NT2/D1 (cell line): ENCODE data around the gene ATP12A.

Experiments used
- DNase-seq: peaks from one replicate; pipeline ENCODE4 v3.0.0-alpha.2; 2011; ENCODE audit warnings: low read depth, low spot score
- H3K27me3 ChIP-seq: 2 replicates; pipeline ENCODE4 v1.6.0; 2011; ENCODE audit warnings: mild to moderate bottlenecking; ENCODE audit not compliant: insufficient read length, insufficient read depth
- H3K36me3 ChIP-seq: 2 replicates; pipeline ENCODE4 v1.6.1; 2011; ENCODE audit warnings: mild to moderate bottlenecking, low read length, mixed read lengths; ENCODE audit not compliant: insufficient read depth, insufficient read length
- H3K4me1 ChIP-seq: 2 replicates; pipeline ENCODE4 v1.5.1; 2011; ENCODE audit not compliant: insufficient read depth, insufficient read length
- H3K4me3 ChIP-seq: 2 replicates; pipeline ENCODE4 v1.5.1; 2011; ENCODE audit warnings: low read depth; ENCODE audit not compliant: insufficient read length
- H3K9ac ChIP-seq: 2 replicates; pipeline ENCODE4 v1.6.0; 2011; ENCODE audit warnings: low read depth; ENCODE audit not compliant: insufficient read length
- H3K9me3 ChIP-seq: 2 replicates; pipeline ENCODE4 v1.5.1; 2011; ENCODE audit warnings: mild to moderate bottlenecking, low read length; ENCODE audit not compliant: insufficient read depth
- SUZ12 ChIP-seq: IDR thresholded peaks from 2 replicates; pipeline ENCODE4 v1.6.1; 2011; ENCODE audit not compliant: insufficient read length, insufficient read depth; ENCODE audit errors: extremely low read depth
- YY1 ChIP-seq: IDR thresholded peaks from 2 replicates; pipeline ENCODE4 v1.6.1; 2011; ENCODE audit not compliant: insufficient read length, insufficient read depth
- ZNF274 ChIP-seq: IDR thresholded peaks from 2 replicates; pipeline ENCODE4 v1.6.1; 2011; ENCODE audit warnings: mild to moderate bottlenecking, low read depth, low read length

Gene ATP12A

GRCh38 chr13:24642219-24642618, 38.0 kb upstream of the ATP12A start:
- H3K4me1 ChIP-seq = no peaks in the 10 kb centered on the region
- no peak for DNase-seq
- no peak for TF ChIP-seq YY1
- TF ChIP-seq SUZ12 = no peak
- no peak for TF ChIP-seq ZNF274
- H3K9me3 ChIP-seq = no peaks in the 10 kb centered on the region
- no peaks in the 10 kb centered on the region for H3K36me3 ChIP-seq
- no peaks in the 10 kb centered on the region for H3K27me3 ChIP-seq
- H3K4me3 ChIP-seq = no peak overlapping the region
- no peak overlapping the region for H3K9ac ChIP-seq

- TF ChIP-seq SUZ12 (no peak), YY1 (no peak), ZNF274 (no peak)
- no peak for DNase-seq
Measured at GRCh38 chr13:24644036-24644435, 36.2 kb upstream of the ATP12A start.

DNA sequence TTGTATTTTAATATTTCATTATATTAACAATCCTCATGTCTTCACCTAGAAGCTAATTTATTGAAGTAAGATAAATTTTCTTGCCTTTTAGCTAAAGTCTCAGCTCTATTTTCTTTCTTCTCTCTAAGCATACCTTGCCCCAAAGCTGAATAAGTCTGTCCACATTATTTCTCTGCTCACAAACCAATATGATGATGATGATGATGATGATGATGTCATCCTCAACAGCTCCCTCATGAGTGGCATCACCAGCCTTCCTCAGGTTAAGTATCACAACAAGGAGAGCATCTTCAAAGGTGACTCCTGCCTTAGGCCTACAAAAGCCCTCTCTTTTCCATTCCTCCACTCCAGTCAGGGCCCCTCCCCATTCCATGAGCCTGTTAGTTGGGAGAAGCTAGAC, 31.9 kb upstream of the ATP12A start:
- Histone ChIP-seq H3K4me1 (no peaks in the 10 kb centered on the region), H3K27me3 (no peaks in the 10 kb centered on the region), H3K4me3 (no peak overlapping the region), H3K9me3 (no peaks in the 10 kb centered on the region), H3K9ac (no peak overlapping the region), H3K36me3 (no peaks in the 10 kb centered on the region)
- TF ChIP-seq SUZ12 (no peak), YY1 (no peak), ZNF274 (no peak)
- no peak for DNase-seq

More at GRCh38 chr13:24644036-24644435, 36.2 kb upstream of the ATP12A start:
- H3K4me1 ChIP-seq = no peaks in the 10 kb centered on the region
- H3K36me3 ChIP-seq = no peaks in the 10 kb centered on the region
- no peak overlapping the region for H3K9ac ChIP-seq
- no peaks in the 10 kb centered on the region for H3K27me3 ChIP-seq
- H3K4me3 ChIP-seq = no peak overlapping the region
- no peaks in the 10 kb centered on the region for H3K9me3 ChIP-seq

DNA sequence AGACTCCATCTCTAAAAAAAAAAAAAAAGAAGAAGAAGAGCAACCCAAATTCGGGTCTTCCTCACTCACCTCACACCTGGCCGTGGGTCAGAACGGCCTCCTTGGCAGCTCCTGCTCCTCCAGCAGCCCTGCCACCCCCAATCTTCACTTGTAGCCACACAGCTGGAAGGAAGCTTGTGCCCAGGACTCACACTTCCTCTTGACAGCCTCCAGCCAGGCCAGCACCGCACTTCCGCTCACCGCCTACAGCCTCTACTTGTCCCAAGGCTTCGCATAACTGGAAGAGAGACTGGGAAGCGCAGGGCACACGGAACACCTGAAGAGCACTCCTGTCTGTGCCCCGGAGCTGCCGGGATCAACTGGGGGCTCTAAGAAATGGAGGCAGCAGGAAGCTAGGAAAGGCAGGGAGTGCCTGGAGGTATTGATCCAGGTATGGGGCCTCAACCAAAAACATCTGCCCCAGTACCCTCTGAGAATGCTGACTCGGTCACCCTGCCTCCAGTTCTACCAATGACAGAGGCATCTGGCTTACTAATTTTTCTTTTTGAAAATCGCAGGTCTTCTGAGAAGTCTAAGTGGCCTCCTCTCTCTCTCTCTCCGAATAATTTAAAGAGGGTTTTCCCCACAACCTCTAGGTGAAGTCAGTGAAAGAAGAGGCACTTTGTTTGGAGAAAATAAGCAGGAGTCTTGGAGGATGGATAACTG, 31.1 kb upstream of the ATP12A start:
- H3K4me1 ChIP-seq = no peaks in the 10 kb centered on the region
- no peak for DNase-seq
- no peaks in the 10 kb centered on the region for H3K27me3 ChIP-seq
- no peaks in the 10 kb centered on the region for H3K36me3 ChIP-seq
- no peak overlapping the region for H3K4me3 ChIP-seq
- TF ChIP-seq YY1 (no peak), ZNF274 (no peak), SUZ12 (no peak)
- no peak overlapping the region for H3K9ac ChIP-seq
- H3K9me3 ChIP-seq = no peaks in the 10 kb centered on the region

GRCh38 chr13:24649688-24650043, 30.5 kb upstream of the ATP12A start:
- Histone ChIP-seq H3K36me3 (no peaks in the 10 kb centered on the region), H3K4me1 (no peaks in the 10 kb centered on the region), H3K9ac (no peak overlapping the region), H3K27me3 (no peaks in the 10 kb centered on the region), H3K9me3 (no peaks in the 10 kb centered on the region), H3K4me3 (no peak overlapping the region)
- DNase-seq = no peak
- TF ChIP-seq SUZ12 (no peak), YY1 (no peak)

DNA sequence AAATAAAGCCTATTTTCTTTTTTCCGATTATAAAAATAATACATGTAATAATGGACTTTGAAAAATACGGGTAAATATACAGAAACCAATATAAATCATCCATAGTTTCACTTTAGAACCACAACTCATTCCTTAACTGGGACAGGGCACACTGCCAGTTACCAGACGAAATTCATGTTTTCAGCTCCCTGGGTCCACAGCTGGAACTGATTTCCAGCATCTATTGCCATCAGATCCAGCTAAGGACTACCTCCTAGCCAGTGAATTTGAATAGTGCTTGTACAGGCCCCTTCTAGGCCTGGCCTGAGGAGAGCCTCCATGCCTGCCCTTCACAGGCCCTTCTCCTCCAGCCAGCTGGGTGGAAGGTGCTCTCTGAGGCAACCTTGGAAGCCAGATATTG, 30.0 kb upstream of the ATP12A start:
- TF ChIP-seq YY1 (no peak), ZNF274 (no peak), SUZ12 (no peak)
- DNase-seq = no peak
- Histone ChIP-seq H3K27me3 (no peaks in the 10 kb centered on the region), H3K9ac (no peak overlapping the region), H3K36me3 (no peaks in the 10 kb centered on the region), H3K9me3 (no peaks in the 10 kb centered on the region), H3K4me1 (no peaks in the 10 kb centered on the region), H3K4me3 (no peak overlapping the region)

DNA sequence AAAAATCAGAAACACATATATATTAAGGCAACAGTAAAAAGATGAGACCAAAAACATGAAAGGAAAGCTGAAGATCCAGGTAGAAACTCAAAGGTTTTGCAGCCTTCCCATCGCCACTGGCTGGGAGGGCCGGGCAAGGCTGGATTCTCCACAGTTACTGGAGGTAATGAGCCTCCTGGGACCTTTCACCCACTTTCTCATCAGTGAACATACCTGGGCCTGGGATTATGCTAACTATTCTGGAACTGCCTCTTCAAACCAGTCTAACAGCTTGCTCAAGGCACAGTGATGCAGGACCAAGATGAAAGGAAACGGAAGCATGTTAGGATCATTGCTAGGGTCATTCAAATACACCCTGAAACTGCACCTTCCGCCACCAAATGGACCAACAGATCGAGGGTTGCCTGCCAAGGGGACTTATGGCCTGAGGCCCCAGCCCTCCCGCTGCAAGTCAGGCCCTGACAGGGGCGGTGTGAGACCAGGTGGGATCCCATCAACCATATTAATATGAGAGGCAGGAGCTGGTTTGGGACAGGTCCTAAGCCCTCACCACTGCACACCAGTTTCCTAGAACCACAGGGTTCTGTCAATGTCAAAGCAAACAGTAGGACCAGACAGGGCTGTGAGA, 28.4 kb upstream of the ATP12A start:
- H3K9me3 ChIP-seq = no peaks in the 10 kb centered on the region
- no peaks in the 10 kb centered on the region for H3K4me1 ChIP-seq
- H3K27me3 ChIP-seq = no peaks in the 10 kb centered on the region
- no peak for DNase-seq
- H3K9ac ChIP-seq = no peak overlapping the region
- TF ChIP-seq YY1 (no peak), ZNF274 (no peak), SUZ12 (no peak)
- no peak overlapping the region for H3K4me3 ChIP-seq
- H3K36me3 ChIP-seq = no peaks in the 10 kb centered on the region
